ENCODE measurements around the gene SLC22A12. TPM values are rescaled to one million over a fixed set of nuclear protein-coding genes. Genes with fewer than 3 reads are reported as not detected.

SLC22A12 gene
- total RNA-seq, 1 donor from 2014 or later, result not detected

DNA sequence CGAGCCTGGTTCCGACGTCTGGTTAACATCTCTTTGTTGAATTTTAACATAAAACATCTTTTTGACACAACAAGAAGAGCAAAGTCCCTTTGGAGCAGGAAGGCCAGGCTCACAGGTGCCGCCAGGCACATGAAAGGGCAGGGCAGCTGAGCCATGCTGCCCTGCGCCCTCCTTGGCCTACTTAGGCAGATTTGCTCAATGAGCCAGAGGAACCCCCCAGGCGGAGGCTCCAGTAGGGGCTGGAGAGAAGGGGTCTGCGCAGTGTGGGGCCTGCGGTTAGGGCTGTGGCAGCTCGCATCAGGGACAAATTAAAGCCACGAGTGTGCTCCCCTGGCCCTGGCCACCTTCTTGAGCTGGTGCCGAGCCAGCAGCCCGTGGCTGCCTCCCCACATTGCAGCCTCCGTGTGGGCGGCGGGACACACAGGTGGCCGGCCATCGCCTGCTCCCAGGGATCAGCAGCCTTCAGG, 9.9 kb upstream of the SLC22A12 start:
- no peak overlapping the region for H3K4me3 ChIP-seq (ENCODE audit: insufficient read depth, low read depth, low read length)
- DNase-seq (ENCODE audit: low read depth), result no peak
- H3K4me3 Mint-ChIP-seq (ENCODE audit: unreplicated experiment), result no peak overlapping the region
- no peaks in the 10 kb centered on the region for H3K79me2 ChIP-seq (ENCODE audit: insufficient read depth, low read length)
- no peaks in the 10 kb centered on the region for H3K36me3 ChIP-seq (ENCODE audit: insufficient read depth, low read length)
- H3K27me3 ChIP-seq (ENCODE audit: insufficient read depth, low read length), result peaks cover 8% of the 10 kb centered on the region
- peaks cover 5% of the 10 kb centered on the region for H3K9me3 Mint-ChIP-seq (ENCODE audit: unreplicated experiment)
- FAIRE-seq, result no peak
- H3K27ac Mint-ChIP-seq (ENCODE audit: unreplicated experiment), result no peak overlapping the region
- TF ChIP-seq, protein P1, sequence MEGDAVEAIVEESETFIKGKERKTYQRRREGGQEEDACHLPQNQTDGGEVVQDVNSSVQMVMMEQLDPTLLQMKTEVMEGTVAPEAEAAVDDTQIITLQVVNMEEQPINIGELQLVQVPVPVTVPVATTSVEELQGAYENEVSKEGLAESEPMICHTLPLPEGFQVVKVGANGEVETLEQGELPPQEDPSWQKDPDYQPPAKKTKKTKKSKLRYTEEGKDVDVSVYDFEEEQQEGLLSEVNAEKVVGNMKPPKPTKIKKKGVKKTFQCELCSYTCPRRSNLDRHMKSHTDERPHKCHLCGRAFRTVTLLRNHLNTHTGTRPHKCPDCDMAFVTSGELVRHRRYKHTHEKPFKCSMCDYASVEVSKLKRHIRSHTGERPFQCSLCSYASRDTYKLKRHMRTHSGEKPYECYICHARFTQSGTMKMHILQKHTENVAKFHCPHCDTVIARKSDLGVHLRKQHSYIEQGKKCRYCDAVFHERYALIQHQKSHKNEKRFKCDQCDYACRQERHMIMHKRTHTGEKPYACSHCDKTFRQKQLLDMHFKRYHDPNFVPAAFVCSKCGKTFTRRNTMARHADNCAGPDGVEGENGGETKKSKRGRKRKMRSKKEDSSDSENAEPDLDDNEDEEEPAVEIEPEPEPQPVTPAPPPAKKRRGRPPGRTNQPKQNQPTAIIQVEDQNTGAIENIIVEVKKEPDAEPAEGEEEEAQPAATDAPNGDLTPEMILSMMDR (IDR thresholded peaks at IDR 0.05; ENCODE audit: insufficient read depth, low read depth, low read length), result no peak
- TF ChIP-seq EZH2 (IDR thresholded peaks at IDR 0.05; ENCODE audit: insufficient read depth, low read length), result no peak
- no peak overlapping the region for H3K9ac ChIP-seq (ENCODE audit: low read length)
- H2AFZ ChIP-seq (ENCODE audit: low read depth, low read length), result no peak overlapping the region
- H3K4me1 ChIP-seq (ENCODE audit: insufficient read depth, low read length), result no peaks in the 10 kb centered on the region
- H4K20me1 ChIP-seq (ENCODE audit: insufficient read depth, low read length), result no peaks in the 10 kb centered on the region
- no peaks in the 10 kb centered on the region for H3K9me3 ChIP-seq (ENCODE audit: insufficient read depth, low read depth, low read length)
- no peaks in the 10 kb centered on the region for H3K4me1 Mint-ChIP-seq (ENCODE audit: low read depth, unreplicated experiment)
- no peak overlapping the region for H3K4me2 ChIP-seq (ENCODE audit: low read length)
- no peaks in the 10 kb centered on the region for H3K36me3 Mint-ChIP-seq (ENCODE audit: low read depth, unreplicated experiment)
- peaks cover 58% of the 10 kb centered on the region for H3K27me3 Mint-ChIP-seq (ENCODE audit: low read depth, unreplicated experiment)
- H3K27ac ChIP-seq (ENCODE audit: low read depth, low read length), result no peak overlapping the region

DNA sequence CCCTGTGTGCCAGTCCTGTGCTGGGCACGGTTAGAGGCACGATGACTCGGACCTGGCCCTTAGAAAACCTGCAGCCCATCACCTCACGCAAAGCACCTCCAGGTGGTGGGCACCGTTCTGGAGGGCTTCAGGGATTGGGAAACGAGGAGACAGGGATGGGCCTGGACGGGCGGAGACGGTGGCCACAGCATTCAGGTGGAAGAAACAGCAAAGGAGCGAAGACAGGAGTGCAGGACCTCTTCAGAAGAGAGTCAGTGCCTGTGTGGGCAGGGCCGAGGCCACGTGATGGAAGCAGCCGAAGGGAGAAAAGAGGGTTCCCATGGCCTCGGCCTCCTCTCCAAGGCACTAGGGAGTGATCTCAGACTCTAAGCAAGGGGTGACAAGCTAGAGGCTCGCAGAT, 8.1 kb upstream of the SLC22A12 start:
- Mint-ChIP-seq H3K4me3 (ENCODE audit: unreplicated experiment) (no peak overlapping the region), H3K27me3 (ENCODE audit: low read depth, unreplicated experiment) (peaks cover 58% of the 10 kb centered on the region), H3K27ac (ENCODE audit: unreplicated experiment) (no peak overlapping the region), H3K36me3 (ENCODE audit: low read depth, unreplicated experiment) (no peaks in the 10 kb centered on the region), H3K9me3 (ENCODE audit: unreplicated experiment) (peaks cover 2% of the 10 kb centered on the region), H3K4me1 (ENCODE audit: low read depth, unreplicated experiment) (no peaks in the 10 kb centered on the region)
- no peaks in the 10 kb centered on the region for H4K20me1 ChIP-seq (ENCODE audit: insufficient read depth, low read length)
- H2AFZ ChIP-seq (ENCODE audit: low read depth, low read length), result no peak overlapping the region
- H3K79me2 ChIP-seq (ENCODE audit: insufficient read depth, low read length), result no peaks in the 10 kb centered on the region
- H3K27me3 ChIP-seq (ENCODE audit: insufficient read depth, low read length), result peaks cover 10% of the 10 kb centered on the region
- no peaks in the 10 kb centered on the region for H3K4me1 ChIP-seq (ENCODE audit: insufficient read depth, low read length)
- FAIRE-seq (no peak), DNase-seq (ENCODE audit: low read depth) (no peak)
- no peak overlapping the region for H3K27ac ChIP-seq (ENCODE audit: low read depth, low read length)
- H3K4me3 ChIP-seq (ENCODE audit: insufficient read depth, low read depth, low read length), result no peak overlapping the region
- H3K9me3 ChIP-seq (ENCODE audit: insufficient read depth, low read depth, low read length), result no peaks in the 10 kb centered on the region
- H3K4me2 ChIP-seq (ENCODE audit: low read length), result no peak overlapping the region
- TF ChIP-seq, protein P1 (IDR thresholded peaks at IDR 0.05; ENCODE audit: insufficient read depth, low read depth, low read length), result no peak
- TF ChIP-seq EZH2 (IDR thresholded peaks at IDR 0.05; ENCODE audit: insufficient read depth, low read length), result no peak
- H3K9ac ChIP-seq (ENCODE audit: low read length), result no peak overlapping the region
- H3K36me3 ChIP-seq (ENCODE audit: insufficient read depth, low read length), result no peaks in the 10 kb centered on the region
